Measurements from ENCODE around the gene ZBTB16. TPM values are rescaled to one million over a fixed set of nuclear protein-coding genes. Genes with fewer than 3 reads are reported as not detected.

The ZBTB16 gene
- total RNA-seq, 1 donor from 2014 or later = 0.17 TPM

- TF ChIP-seq CTCF (conservative IDR thresholded peaks at IDR 0.05; ENCODE audit: low read depth, low read length) = no peak
- DNase-seq (ENCODE audit: low read depth) = no peak
- no peak overlapping the region for H3K4me3 ChIP-seq (ENCODE audit: low read depth, low read length)
Measured at GRCh38 chr11:114109206-114110090, 49.9 kb downstream of the ZBTB16 start.

GRCh38 chr11:114110123-114110522, 50.6 kb downstream of the ZBTB16 start:
- H3K4me3 ChIP-seq (ENCODE audit: low read depth, low read length) = no peak overlapping the region
- no peak for TF ChIP-seq CTCF (conservative IDR thresholded peaks at IDR 0.05; ENCODE audit: low read depth, low read length)
- DNase-seq (ENCODE audit: low read depth) = no peak

- peak; percentile 20 for DNase-seq (ENCODE audit: low read depth)
- peak; percentile 20 for TF ChIP-seq CTCF (conservative IDR thresholded peaks at IDR 0.05; ENCODE audit: low read depth, low read length)
- peak overlapping the region; percentile 33 for H3K4me3 ChIP-seq (ENCODE audit: low read depth, low read length)
Measured at GRCh38 chr11:114110952-114111947, 51.7 kb downstream of the ZBTB16 start.

GRCh38 chr11:114115451-114115928, 56.0 kb downstream of the ZBTB16 start:
- DNase-seq (ENCODE audit: low read depth) = no peak
- H3K4me3 ChIP-seq (ENCODE audit: low read depth, low read length) = no peak overlapping the region
- TF ChIP-seq CTCF (conservative IDR thresholded peaks at IDR 0.05; ENCODE audit: low read depth, low read length) = no peak

- TF ChIP-seq CTCF (conservative IDR thresholded peaks at IDR 0.05; ENCODE audit: low read depth, low read length) = no peak
- no peak for DNase-seq (ENCODE audit: low read depth)
- no peak overlapping the region for H3K4me3 ChIP-seq (ENCODE audit: low read depth, low read length)
Measured at GRCh38 chr11:114116357-114116756, 56.8 kb downstream of the ZBTB16 start.

GRCh38 chr11:114116800-114117199, 57.3 kb downstream of the ZBTB16 start:
- TF ChIP-seq CTCF (conservative IDR thresholded peaks at IDR 0.05; ENCODE audit: low read depth, low read length) = no peak
- H3K4me3 ChIP-seq (ENCODE audit: low read depth, low read length) = no peak overlapping the region
- no peak for DNase-seq (ENCODE audit: low read depth)

Data from epithelial cell of proximal tubule (primary cell).